GM23338 (cell line): ENCODE results near the gene GRPR.

Experiments
- EZH2 ChIP-seq: fragments of 200-600 bp; sonication (generic); IDR thresholded peaks from one replicate; pipeline ENCODE4 v1.8.0; 2017; ENCODE audit warnings: antibody characterized with exemption, mild to moderate bottlenecking, low read depth; ENCODE audit not compliant: unreplicated experiment
- POLR2AphosphoS5 ChIP-seq: IDR thresholded peaks from 2 replicates; pipeline ENCODE4 v1.6.1; 2016; ENCODE audit warnings: antibody characterized with exemption, low read depth
- TF ChIP-seq, protein P1 (sequence below), 2 experiments: fragments of 200-600 bp in 1 of 2; sonication (generic) in 1 of 2; conservative IDR thresholded peaks; 2 replicates each; pipeline versions ENCODE4 v1.5.1 to v1.6.1; 2016 to 2017; ENCODE audit warnings: antibody characterized with exemption in 2 of 2, low read depth in 2 of 2, mild to moderate bottlenecking in 2 of 2, moderate library complexity in 1 of 2
- TF ChIP-seq, protein P2 (sequence below): IDR thresholded peaks from one replicate; pipeline ENCODE4 v1.6.1; 2018; ENCODE audit warnings: antibody characterized with exemption; ENCODE audit not compliant: unreplicated experiment
- TF ChIP-seq, protein P3 (sequence below): IDR thresholded peaks from 2 replicates; pipeline ENCODE4 v1.6.1; 2016; ENCODE audit warnings: antibody characterized with exemption

DNA sequence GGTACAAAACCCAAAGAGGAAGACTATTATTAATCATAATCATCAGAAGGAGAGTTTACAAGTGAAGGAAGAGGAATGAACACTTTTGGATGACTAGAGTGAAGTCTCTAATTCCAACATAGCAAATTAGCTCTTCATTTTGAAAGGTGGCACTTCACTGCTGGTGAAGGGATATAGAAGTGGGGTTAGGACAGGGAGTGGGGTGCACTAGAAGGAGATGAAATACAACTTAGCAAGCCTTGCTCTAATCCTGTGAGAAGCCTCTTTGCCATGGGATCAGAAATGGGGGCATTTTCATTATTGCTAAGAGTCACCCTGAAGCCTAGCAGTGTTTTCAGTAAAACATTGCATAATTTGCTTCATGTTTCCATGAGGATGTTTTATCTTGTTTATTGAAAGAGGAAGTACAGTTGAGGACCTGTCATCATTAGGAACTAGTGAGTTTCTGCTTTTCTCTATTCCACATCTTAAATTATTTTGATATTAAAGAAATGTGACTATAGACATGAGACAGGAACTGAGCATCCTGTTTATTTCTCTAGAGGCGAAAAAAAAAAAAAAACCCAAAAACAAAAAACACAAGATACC is 9.3 kb upstream of the GRPR start:
- TF ChIP-seq, protein P1, sequence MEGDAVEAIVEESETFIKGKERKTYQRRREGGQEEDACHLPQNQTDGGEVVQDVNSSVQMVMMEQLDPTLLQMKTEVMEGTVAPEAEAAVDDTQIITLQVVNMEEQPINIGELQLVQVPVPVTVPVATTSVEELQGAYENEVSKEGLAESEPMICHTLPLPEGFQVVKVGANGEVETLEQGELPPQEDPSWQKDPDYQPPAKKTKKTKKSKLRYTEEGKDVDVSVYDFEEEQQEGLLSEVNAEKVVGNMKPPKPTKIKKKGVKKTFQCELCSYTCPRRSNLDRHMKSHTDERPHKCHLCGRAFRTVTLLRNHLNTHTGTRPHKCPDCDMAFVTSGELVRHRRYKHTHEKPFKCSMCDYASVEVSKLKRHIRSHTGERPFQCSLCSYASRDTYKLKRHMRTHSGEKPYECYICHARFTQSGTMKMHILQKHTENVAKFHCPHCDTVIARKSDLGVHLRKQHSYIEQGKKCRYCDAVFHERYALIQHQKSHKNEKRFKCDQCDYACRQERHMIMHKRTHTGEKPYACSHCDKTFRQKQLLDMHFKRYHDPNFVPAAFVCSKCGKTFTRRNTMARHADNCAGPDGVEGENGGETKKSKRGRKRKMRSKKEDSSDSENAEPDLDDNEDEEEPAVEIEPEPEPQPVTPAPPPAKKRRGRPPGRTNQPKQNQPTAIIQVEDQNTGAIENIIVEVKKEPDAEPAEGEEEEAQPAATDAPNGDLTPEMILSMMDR (conservative IDR thresholded peaks at IDR 0.05; ENCODE audit: low read depth in 2 of 2): no peak
- TF ChIP-seq, protein P2, sequence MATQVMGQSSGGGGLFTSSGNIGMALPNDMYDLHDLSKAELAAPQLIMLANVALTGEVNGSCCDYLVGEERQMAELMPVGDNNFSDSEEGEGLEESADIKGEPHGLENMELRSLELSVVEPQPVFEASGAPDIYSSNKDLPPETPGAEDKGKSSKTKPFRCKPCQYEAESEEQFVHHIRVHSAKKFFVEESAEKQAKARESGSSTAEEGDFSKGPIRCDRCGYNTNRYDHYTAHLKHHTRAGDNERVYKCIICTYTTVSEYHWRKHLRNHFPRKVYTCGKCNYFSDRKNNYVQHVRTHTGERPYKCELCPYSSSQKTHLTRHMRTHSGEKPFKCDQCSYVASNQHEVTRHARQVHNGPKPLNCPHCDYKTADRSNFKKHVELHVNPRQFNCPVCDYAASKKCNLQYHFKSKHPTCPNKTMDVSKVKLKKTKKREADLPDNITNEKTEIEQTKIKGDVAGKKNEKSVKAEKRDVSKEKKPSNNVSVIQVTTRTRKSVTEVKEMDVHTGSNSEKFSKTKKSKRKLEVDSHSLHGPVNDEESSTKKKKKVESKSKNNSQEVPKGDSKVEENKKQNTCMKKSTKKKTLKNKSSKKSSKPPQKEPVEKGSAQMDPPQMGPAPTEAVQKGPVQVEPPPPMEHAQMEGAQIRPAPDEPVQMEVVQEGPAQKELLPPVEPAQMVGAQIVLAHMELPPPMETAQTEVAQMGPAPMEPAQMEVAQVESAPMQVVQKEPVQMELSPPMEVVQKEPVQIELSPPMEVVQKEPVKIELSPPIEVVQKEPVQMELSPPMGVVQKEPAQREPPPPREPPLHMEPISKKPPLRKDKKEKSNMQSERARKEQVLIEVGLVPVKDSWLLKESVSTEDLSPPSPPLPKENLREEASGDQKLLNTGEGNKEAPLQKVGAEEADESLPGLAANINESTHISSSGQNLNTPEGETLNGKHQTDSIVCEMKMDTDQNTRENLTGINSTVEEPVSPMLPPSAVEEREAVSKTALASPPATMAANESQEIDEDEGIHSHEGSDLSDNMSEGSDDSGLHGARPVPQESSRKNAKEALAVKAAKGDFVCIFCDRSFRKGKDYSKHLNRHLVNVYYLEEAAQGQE: no peak
- TF ChIP-seq EZH2 (no peak), POLR2AphosphoS5 (no peak)
- TF ChIP-seq, protein P3, sequence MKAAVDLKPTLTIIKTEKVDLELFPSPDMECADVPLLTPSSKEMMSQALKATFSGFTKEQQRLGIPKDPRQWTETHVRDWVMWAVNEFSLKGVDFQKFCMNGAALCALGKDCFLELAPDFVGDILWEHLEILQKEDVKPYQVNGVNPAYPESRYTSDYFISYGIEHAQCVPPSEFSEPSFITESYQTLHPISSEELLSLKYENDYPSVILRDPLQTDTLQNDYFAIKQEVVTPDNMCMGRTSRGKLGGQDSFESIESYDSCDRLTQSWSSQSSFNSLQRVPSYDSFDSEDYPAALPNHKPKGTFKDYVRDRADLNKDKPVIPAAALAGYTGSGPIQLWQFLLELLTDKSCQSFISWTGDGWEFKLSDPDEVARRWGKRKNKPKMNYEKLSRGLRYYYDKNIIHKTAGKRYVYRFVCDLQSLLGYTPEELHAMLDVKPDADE: no peak
